C4-2B (cell line): ENCODE measurements around the gene EXOC3L4.

Source experiments
- ZFX ChIP-seq: fragments of 450-650 bp; IDR thresholded peaks from 2 replicates; pipeline ENCODE4 v1.6.1; 2017
- TF ChIP-seq, protein P1 (sequence below): fragments of 450-650 bp; conservative IDR thresholded peaks from 2 replicates; pipeline ENCODE4 v1.5.1; 2017; ENCODE audit warnings: mild to moderate bottlenecking

DNA sequence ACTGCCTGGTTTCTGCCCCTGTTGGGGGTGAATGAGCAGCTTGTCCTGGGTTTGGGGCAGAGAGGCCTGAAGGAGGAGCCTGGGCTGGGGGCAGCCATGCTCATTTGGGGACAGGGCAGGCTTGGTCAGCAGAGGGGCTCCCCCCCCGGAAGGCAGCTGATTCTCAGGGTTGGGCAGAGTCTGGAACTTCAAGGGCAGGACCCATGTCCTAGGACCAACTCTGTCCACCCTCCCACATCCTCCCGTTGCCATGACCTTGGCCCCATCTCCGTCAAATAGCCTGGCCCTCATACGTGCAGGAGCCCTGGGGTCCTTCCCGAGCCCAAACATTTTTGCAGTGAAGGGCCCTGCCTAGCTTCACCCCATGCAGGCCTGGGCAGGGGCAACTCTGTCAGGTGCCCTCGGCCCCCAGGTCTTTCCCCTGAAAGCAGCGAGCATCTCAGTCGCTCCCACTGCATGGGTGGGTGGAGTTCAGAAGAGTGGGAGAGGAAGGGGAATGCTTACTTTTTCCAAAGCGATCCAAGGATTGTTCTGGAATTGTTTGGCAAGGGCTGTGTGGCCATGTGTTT lies 61.4 kb downstream of the EXOC3L4 start:
- TF ChIP-seq, protein P1, sequence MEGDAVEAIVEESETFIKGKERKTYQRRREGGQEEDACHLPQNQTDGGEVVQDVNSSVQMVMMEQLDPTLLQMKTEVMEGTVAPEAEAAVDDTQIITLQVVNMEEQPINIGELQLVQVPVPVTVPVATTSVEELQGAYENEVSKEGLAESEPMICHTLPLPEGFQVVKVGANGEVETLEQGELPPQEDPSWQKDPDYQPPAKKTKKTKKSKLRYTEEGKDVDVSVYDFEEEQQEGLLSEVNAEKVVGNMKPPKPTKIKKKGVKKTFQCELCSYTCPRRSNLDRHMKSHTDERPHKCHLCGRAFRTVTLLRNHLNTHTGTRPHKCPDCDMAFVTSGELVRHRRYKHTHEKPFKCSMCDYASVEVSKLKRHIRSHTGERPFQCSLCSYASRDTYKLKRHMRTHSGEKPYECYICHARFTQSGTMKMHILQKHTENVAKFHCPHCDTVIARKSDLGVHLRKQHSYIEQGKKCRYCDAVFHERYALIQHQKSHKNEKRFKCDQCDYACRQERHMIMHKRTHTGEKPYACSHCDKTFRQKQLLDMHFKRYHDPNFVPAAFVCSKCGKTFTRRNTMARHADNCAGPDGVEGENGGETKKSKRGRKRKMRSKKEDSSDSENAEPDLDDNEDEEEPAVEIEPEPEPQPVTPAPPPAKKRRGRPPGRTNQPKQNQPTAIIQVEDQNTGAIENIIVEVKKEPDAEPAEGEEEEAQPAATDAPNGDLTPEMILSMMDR: no peak
- no peak for TF ChIP-seq ZFX
